HepG2 (cell line): Measurements from ENCODE around the gene RNF6. TPM values are rescaled to one million over a fixed set of nuclear protein-coding genes. Genes with fewer than 3 reads are reported as not detected.

Source experiments
- ATAC-seq: fragments of 200-7000 bp; cut with Tn5 transposase; 3 replicates; pipeline ENCODE4 v1.9.1; 2020; ENCODE audit warnings: mild to moderate bottlenecking, moderate library complexity
- BruUV-seq: library from RNA; stranded (reverse); fragments of 400-500 nt; replicated peaks from 2 replicates; lab custom pipeline; 2021; lab: Mats Ljungman, UMichigan
- CTCF ChIA-PET: fragments of 300-600 bp; formaldehyde crosslinking; extraction: SDS; loops from one replicate; lab custom pipeline; 2021; ENCODE audit warnings: low total read pairs, inconsistent platforms, low intra/inter-chr PET ratio; lab: Yijun Ruan, JAX
- POLR2A ChIA-PET: fragments of 350-600 bp; sonication (Branson Sonifier 250); formaldehyde crosslinking; loops from one replicate; lab custom pipeline; 2020; ENCODE audit warnings: antibody characterized with exemption, inconsistent platforms; lab: Yijun Ruan, JAX
- DNase-seq: peaks from one replicate; pipeline ENCODE4 v3.0.0-alpha.2; 2015; ENCODE audit warnings: low spot score
- FAIRE-seq: peaks from 3 replicates; lab custom pipeline; 2011; peaks lifted over from hg19 to GRCh38; lab: Jason Lieb, UNC
- H2AFZ ChIP-seq: one replicate; pipeline ENCODE4 v1.6.1; 2011; ENCODE audit warnings: low read length, inconsistent platforms
- H3K27ac ChIP-seq: fragments of 300-600 bp; 3 replicates; pipeline ENCODE4 v1.8.0; 2011; ENCODE audit warnings: mixed run types, mild to moderate bottlenecking, mixed read lengths, low read length, inconsistent platforms; ENCODE audit not compliant: insufficient read depth; ENCODE audit errors: extremely low read length
- H3K27me3 ChIP-seq, 2 experiments: fragments of 200-600 bp in 1 of 2; 2 replicates in 1 of 2; 3 replicates in 1 of 2; pipeline versions ENCODE4 v1.6.0 to v1.8.0; 2011; ENCODE audit warnings: low read length in 2 of 2, mild to moderate bottlenecking in 2 of 2, moderate library complexity in 2 of 2, inconsistent platforms in 1 of 2; ENCODE audit not compliant: insufficient read depth in 2 of 2, control insufficient read depth in 1 of 2
- H3K36me3 ChIP-seq, 2 experiments: fragments of 200-600 bp in 1 of 2; replicated peaks in 1 of 2; 2 replicates in 1 of 2; 3 replicates in 1 of 2; pipeline versions ENCODE4 v1.5.1 to v1.8.0; 2011; ENCODE audit warnings: low read length in 2 of 2, inconsistent platforms in 1 of 2; ENCODE audit not compliant: insufficient read depth in 2 of 2, control insufficient read depth in 1 of 2
- H3K4me1 ChIP-seq: 2 replicates; pipeline ENCODE4 v1.5.1; 2012; ENCODE audit warnings: low read length, inconsistent platforms; ENCODE audit not compliant: insufficient read depth
- H3K4me2 ChIP-seq: 2 replicates; pipeline ENCODE4 v1.6.0; 2011; ENCODE audit warnings: low read depth, low read length, inconsistent platforms
- H3K4me3 ChIP-seq, 3 experiments: fragments of 200-600 bp in 1 of 3; sonication (generic), shearing (Covaris generic) in 1 of 3; replicated peaks in 1 of 3; 2 replicates each; pipeline ENCODE4 v1.5.1; 2011 to 2016; ENCODE audit warnings: low read length in 3 of 3, inconsistent platforms in 2 of 3, low read depth in 2 of 3, mild to moderate bottlenecking in 2 of 3, control low read depth in 1 of 3, mixed read lengths in 1 of 3; ENCODE audit not compliant: insufficient read depth in 1 of 3
- H3K79me2 ChIP-seq: one replicate; pipeline ENCODE4 v1.6.1; 2011; ENCODE audit warnings: low read length, inconsistent platforms; ENCODE audit not compliant: insufficient read depth
- H3K9ac ChIP-seq: 2 replicates; pipeline ENCODE4 v1.6.0; 2011; ENCODE audit warnings: mild to moderate bottlenecking, low read depth, low read length, inconsistent platforms; ENCODE audit not compliant: insufficient read depth
- H3K9me3 ChIP-seq: 2 replicates; pipeline ENCODE4 v1.5.1; 2012; ENCODE audit warnings: mild to moderate bottlenecking, low read length
- H4K20me1 ChIP-seq: 2 replicates; pipeline ENCODE4 v1.6.0; 2011; ENCODE audit warnings: inconsistent platforms, mild to moderate bottlenecking, low read length, moderate library complexity; ENCODE audit not compliant: insufficient read depth
- ERF ChIP-seq: IDR thresholded peaks from 2 replicates; pipeline ENCODE4 v1.6.1; 2018; ENCODE audit warnings: missing biosample characterization, missing genetic modification reagents
- GATAD1 ChIP-seq: IDR thresholded peaks from 2 replicates; pipeline ENCODE4 v1.6.1; 2016; ENCODE audit warnings: missing genetic modification reagents, missing compliant biosample characterization
- IKZF4 ChIP-seq: sonication (generic); formaldehyde crosslinking; IDR thresholded peaks from 2 replicates; pipeline ENCODE4 v1.5.1; 2020; ENCODE audit warnings: borderline replicate concordance, mild to moderate bottlenecking, low read depth, missing genetic modification reagents; ENCODE audit errors: not compliant biosample characterization
- LBX2 ChIP-seq: sonication (generic); formaldehyde crosslinking; IDR thresholded peaks from 2 replicates; pipeline ENCODE4 v1.5.0; 2020; ENCODE audit warnings: missing genetic modification reagents, mild to moderate bottlenecking, borderline replicate concordance
- RFX3 ChIP-seq: IDR thresholded peaks from 2 replicates; pipeline ENCODE4 v1.6.1; 2016; ENCODE audit warnings: missing biosample characterization, missing genetic modification reagents
- TBX2 ChIP-seq: sonication (generic); formaldehyde crosslinking; IDR thresholded peaks from 2 replicates; pipeline ENCODE4 v1.5.0; 2020; ENCODE audit warnings: missing genetic modification reagents, mild to moderate bottlenecking, borderline replicate concordance
- TGIF2 ChIP-seq: IDR thresholded peaks from 2 replicates; pipeline ENCODE4 v1.6.1; 2016; ENCODE audit warnings: control low read depth, missing compliant biosample characterization
- ZFP37 ChIP-seq: sonication (generic); formaldehyde crosslinking; IDR thresholded peaks from 2 replicates; pipeline ENCODE4 v1.4.0; 2020; ENCODE audit warnings: missing genetic modification reagents, borderline replicate concordance
- ZFP41 ChIP-seq: sonication (generic); formaldehyde crosslinking; IDR thresholded peaks from 2 replicates; pipeline ENCODE4 v1.4.0; 2020; ENCODE audit warnings: mild to moderate bottlenecking, missing genetic modification reagents, borderline replicate concordance
- ZNF264 ChIP-seq: sonication (generic); formaldehyde crosslinking; IDR thresholded peaks from 2 replicates; pipeline ENCODE4 v1.4.0; 2020; ENCODE audit warnings: missing genetic modification reagents
- ZNF496 ChIP-seq: sonication (generic); formaldehyde crosslinking; IDR thresholded peaks from 2 replicates; pipeline ENCODE4 v1.8.1; 2023; ENCODE audit warnings: mild to moderate bottlenecking, moderate library complexity, missing genetic modification reagents; ENCODE audit not compliant: insufficient replicate concordance
- ZNF546 ChIP-seq: sonication (generic); formaldehyde crosslinking; conservative IDR thresholded peaks from 2 replicates; pipeline ENCODE4 v1.8.1; 2023; ENCODE audit warnings: mild to moderate bottlenecking, missing genetic modification reagents
- ZNF646 ChIP-seq: sonication (generic); formaldehyde crosslinking; IDR thresholded peaks from 2 replicates; pipeline ENCODE4 v1.9.0; 2021; ENCODE audit warnings: mild to moderate bottlenecking, missing genetic modification reagents
- in situ Hi-C: cut with HindIII; loops from 2 replicates; pipeline ENCODE4 v1.10.0; 2017; ENCODE audit warnings: low pct_unique_long_range_greater_than_20kb; ENCODE audit not compliant: extremely low pct_ligation_motif_present
- intact Hi-C: fragments of 100-400 bp; cut with micrococcal nuclease; formaldehyde crosslinking; loops from one replicate; pipeline ENCODE4 v1.10.0; 2022; ENCODE audit not compliant: unreplicated experiment
- polyA plus RNA-seq, 8 experiments: library from polyadenylated mRNA; depleted of rRNA in 3 of 8; stranded (reverse) in 7 of 8; unstranded in 1 of 8; fragments of >200 nt; fragmentation: Illumina TruSeq in 4 of 8; extraction: Trizol in 4 of 8; gene quantifications; 2 replicates each; pipeline versions ENCODE4 v1.2.1 to v1.2.3, GENCODE V29; 2011 to 2016; ENCODE audit warnings: low read depth in 4 of 8, missing spikeins in 1 of 8, mixed read lengths in 1 of 8; ENCODE audit not compliant: insufficient read depth in 1 of 8
- total RNA-seq, 5 experiments: library from RNA; depleted of rRNA; stranded (reverse); fragments of >200 nt; fragmentation: Illumina TruSeq; extraction: Trizol; gene quantifications; 2 replicates each; pipeline ENCODE4 v1.2.3, GENCODE V29; 2016; ENCODE audit warnings: low read depth in 1 of 5

RNF6 gene
- total and polyA plus RNA-seq, 2 of the 13 experiments (the other 11 are each of a cell fraction or from before 2014, with no cell fraction given), result 14.6 to 36.8 TPM

GRCh38 chr13:26202365-26202972 is 19.6 kb downstream of the RNF6 start:
- ATAC-seq, result no peak
- ChIA-PET POLR2A (interaction anchor here (0.9 kb wide), 1 partner anchor 19 kb away, joined by 4 read pairs; the partner anchor contains the start of gene RNF6), CTCF (no interaction called here)
- no peaks in the 10 kb centered on the region for H3K9me3 ChIP-seq
- TF ChIP-seq TGIF2, result no peak
- no peak for TF ChIP-seq ZNF496
- no peak for TF ChIP-seq RFX3 (CRISPR knock-in tag)
- no peak for TF ChIP-seq LBX2 (CRISPR knock-in tag)
- no peak for TF ChIP-seq TBX2 (CRISPR knock-in tag)
- no peak for TF ChIP-seq ZNF546 (CRISPR knock-in tag)
- no peak for TF ChIP-seq GATAD1 (CRISPR knock-in tag)
- TF ChIP-seq ZNF264 (CRISPR knock-in tag), result no peak
- TF ChIP-seq, all 625 proteins: peak for 0
- H3K36me3 ChIP-seq, result no peaks in the 10 kb centered on the region; a peak in 1 of 5 replicates
- in situ Hi-C loops (no loop called here), intact Hi-C loops (no loop called here)
- no peak for DNase-seq
- no peak overlapping the region for H3K9ac ChIP-seq
- H3K4me2 ChIP-seq, result no peak overlapping the region
- FAIRE-seq, result no peak
- H3K4me1 ChIP-seq, result peaks cover 2% of the 10 kb centered on the region
- BruUV-seq, result no TSS peak
- no peaks in the 10 kb centered on the region for H3K79me2 ChIP-seq
- no peak overlapping the region for H3K27ac ChIP-seq
- no peaks in the 10 kb centered on the region for H3K27me3 ChIP-seq
- no peak overlapping the region for H3K4me3 ChIP-seq
- no peak overlapping the region for H2AFZ ChIP-seq
- H4K20me1 ChIP-seq, result no peaks in the 10 kb centered on the region

GRCh38 chr13:26200811-26201210 is 21.3 kb downstream of the RNF6 start:
- no peak overlapping the region for H3K27ac ChIP-seq
- ATAC-seq, result no peak
- no peak overlapping the region for H2AFZ ChIP-seq
- H3K4me3 ChIP-seq, result no peak overlapping the region
- no peaks in the 10 kb centered on the region for H3K36me3 ChIP-seq
- H3K79me2 ChIP-seq, result no peaks in the 10 kb centered on the region
- no peak for DNase-seq
- no peak overlapping the region for H3K9ac ChIP-seq
- no TSS peak for BruUV-seq
- POLR2A ChIA-PET, result no interaction called here
- no peak for FAIRE-seq
- H3K9me3 ChIP-seq, result peaks cover 7% of the 10 kb centered on the region
- H4K20me1 ChIP-seq, result no peaks in the 10 kb centered on the region
- intact Hi-C loops, result no loop called here
- H3K4me1 ChIP-seq, result peaks cover 9% of the 10 kb centered on the region
- in situ Hi-C loops, result no loop called here
- CTCF ChIA-PET, result no interaction called here
- no peaks in the 10 kb centered on the region for H3K27me3 ChIP-seq
- no peak overlapping the region for H3K4me2 ChIP-seq
- TF ChIP-seq ERF (CRISPR knock-in tag) (no peak), ZFP41 (no peak), IKZF4 (no peak), ZFP37 (CRISPR knock-in tag) (no peak), ZNF646 (no peak)
